IPS-18a (cell line): ENCODE measurements around the gene RGS13.
"Not testable (repeated sequence)": the region's sequence is repeated elsewhere in the genome, so short reads cannot be mapped to it uniquely, and the experiment has no call there.

Experiments
- H3K27ac ChIP-seq: one replicate; pipeline ENCODE4 v1.5.1; 2013; ENCODE audit warnings: low read length
- H3K27me3 ChIP-seq: one replicate; pipeline ENCODE4 v1.6.1; 2013; ENCODE audit warnings: mild to moderate bottlenecking, low read length; ENCODE audit not compliant: control insufficient read depth, insufficient read depth
- H3K36me3 ChIP-seq: one replicate; pipeline ENCODE4 v1.6.1; 2013; ENCODE audit warnings: low read depth, low read length; ENCODE audit not compliant: control insufficient read depth
- H3K4me1 ChIP-seq: one replicate; pipeline ENCODE4 v1.6.1; 2013; ENCODE audit warnings: low read depth, low read length; ENCODE audit not compliant: control insufficient read depth
- H3K4me3 ChIP-seq: one replicate; pipeline ENCODE4 v1.5.1; 2013; ENCODE audit warnings: low read length
- H3K9ac ChIP-seq: one replicate; pipeline ENCODE4 v1.6.1; 2013; ENCODE audit warnings: mild to moderate bottlenecking, low read length, moderate library complexity
- H3K9me3 ChIP-seq: one replicate; pipeline ENCODE4 v1.6.1; 2013; ENCODE audit warnings: low read depth, low read length; ENCODE audit not compliant: control insufficient read depth

RGS13 gene

DNA sequence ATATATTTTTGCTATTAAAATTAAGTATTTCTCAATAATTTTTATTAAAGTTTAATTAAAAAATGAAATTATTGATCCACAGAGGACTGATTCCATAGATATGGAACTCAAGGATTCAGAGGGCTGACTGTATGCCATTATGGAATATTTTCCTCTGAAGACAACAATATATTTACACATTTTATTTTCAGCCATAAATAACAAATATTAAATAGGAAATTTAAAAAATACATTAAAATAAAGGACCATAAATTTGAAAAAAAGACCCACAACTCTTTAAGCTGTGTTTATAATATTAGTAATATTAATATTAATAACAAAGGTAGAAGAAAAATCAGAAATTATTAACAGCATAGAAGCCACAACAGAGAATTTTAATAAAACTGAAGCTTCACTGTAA lies 18.2 kb downstream of the RGS13 start:
- no peak overlapping the region for H3K4me3 ChIP-seq
- no peaks in the 10 kb centered on the region for H3K4me1 ChIP-seq
- H3K36me3 ChIP-seq, result no peaks in the 10 kb centered on the region
- H3K9me3 ChIP-seq, result no peaks in the 10 kb centered on the region
- H3K27ac ChIP-seq, result no peak overlapping the region
- H3K9ac ChIP-seq, result no peak overlapping the region
- H3K27me3 ChIP-seq, result no peaks in the 10 kb centered on the region

DNA sequence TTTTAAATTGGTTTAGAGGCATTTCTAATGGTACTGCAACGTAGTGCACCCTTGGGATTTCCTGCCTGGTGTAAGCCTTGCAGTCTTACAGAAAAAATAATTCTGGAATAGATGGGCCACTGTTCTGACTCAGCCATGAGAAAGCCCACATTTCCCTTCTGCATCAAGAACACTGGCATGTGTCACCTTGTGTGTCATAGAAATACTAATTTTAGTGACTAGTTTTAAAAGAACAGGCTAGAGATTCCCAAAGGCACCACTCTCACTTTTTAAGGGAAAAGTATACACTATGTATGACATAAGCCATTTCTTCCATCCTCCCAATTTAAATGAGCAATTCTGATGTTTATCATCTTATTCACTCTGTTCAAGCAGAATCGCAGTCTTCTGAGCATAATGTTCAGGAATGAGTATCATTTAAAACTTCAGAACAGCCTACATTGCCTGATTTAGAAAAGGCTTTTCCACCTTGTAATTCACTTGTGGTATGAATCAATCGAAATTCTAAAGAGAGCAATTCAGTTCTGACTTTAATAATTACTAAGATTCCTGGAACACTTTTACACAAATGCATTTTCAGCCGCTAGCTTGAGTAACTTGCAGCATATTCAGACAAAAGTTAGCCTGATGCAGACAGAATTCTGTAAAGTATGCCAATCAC lies 18.8 kb downstream of the RGS13 start:
- Histone ChIP-seq H3K4me1 (no peaks in the 10 kb centered on the region), H3K36me3 (no peaks in the 10 kb centered on the region), H3K27me3 (no peaks in the 10 kb centered on the region), H3K9ac (no peak overlapping the region), H3K27ac (no peak overlapping the region), H3K9me3 (no peaks in the 10 kb centered on the region), H3K4me3 (no peak overlapping the region)

DNA sequence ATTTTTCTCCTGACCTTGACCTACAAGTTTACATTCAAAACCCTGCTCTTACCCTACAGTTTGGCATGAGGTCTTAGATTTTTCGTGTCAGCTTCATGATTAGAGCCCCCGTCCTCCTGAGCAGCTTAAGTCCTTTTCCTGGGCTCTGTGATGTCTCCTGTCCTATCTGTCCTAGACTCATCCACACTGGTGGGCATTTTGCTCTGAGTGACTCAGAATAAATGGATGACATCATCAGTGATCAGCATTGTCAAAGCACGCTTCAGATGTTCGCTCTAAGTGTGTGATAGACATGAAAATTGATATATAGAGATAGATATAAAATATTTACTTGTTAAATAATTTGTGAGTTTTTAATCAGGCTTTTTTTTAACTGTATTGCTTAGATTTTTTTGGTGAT lies 21.8 kb downstream of the RGS13 start:
- Histone ChIP-seq H3K9ac (no peak overlapping the region), H3K36me3 (no peaks in the 10 kb centered on the region), H3K9me3 (no peaks in the 10 kb centered on the region), H3K27ac (no peak overlapping the region), H3K4me3 (no peak overlapping the region), H3K4me1 (no peaks in the 10 kb centered on the region), H3K27me3 (no peaks in the 10 kb centered on the region)

DNA sequence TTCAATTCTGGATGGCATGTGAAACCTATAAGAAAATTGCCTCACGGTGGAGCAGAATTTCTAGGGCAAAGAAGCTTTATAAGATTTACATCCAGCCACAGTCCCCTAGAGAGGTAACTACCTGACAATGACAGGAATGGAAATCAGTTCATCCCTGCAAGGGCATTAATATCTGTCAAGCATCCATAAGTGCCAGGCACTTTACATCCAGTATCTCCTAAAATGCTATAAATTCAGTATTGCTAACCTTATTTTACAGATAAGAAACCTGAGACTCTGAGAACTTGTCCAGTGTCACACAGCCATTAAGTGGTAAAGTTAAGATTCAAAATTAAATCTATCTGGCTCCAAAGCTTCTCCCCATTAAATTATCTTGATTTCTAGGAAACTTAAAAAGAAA lies 22.3 kb downstream of the RGS13 start:
- H3K4me3 ChIP-seq, result no peak overlapping the region
- no peaks in the 10 kb centered on the region for H3K27me3 ChIP-seq
- H3K27ac ChIP-seq, result no peak overlapping the region
- no peaks in the 10 kb centered on the region for H3K4me1 ChIP-seq
- no peaks in the 10 kb centered on the region for H3K9me3 ChIP-seq
- no peak overlapping the region for H3K9ac ChIP-seq
- H3K36me3 ChIP-seq, result no peaks in the 10 kb centered on the region

DNA sequence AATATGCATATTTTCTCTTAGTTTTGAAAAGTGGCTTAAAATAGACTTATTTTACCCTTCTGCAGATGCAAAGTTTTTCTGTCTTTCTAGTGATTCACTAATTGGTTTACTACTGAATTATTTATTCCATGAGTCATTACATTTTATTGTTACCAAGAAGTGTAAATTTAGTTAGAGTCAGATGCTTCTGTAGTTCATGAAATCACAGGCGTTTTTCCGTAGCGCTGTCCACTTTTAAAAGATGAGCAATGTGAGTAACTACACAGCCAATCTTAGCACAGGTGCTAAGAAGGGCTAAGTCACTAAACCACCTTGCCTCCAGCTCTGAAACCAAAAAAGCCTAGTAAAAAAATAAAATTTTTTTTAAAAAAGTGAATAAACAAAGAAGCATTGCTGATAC lies 24.7 kb downstream of the RGS13 start:
- Histone ChIP-seq H3K4me1 (no peaks in the 10 kb centered on the region), H3K36me3 (no peaks in the 10 kb centered on the region), H3K9ac (no peak overlapping the region), H3K27ac (no peak overlapping the region), H3K4me3 (no peak overlapping the region), H3K27me3 (no peaks in the 10 kb centered on the region), H3K9me3 (no peaks in the 10 kb centered on the region)

DNA sequence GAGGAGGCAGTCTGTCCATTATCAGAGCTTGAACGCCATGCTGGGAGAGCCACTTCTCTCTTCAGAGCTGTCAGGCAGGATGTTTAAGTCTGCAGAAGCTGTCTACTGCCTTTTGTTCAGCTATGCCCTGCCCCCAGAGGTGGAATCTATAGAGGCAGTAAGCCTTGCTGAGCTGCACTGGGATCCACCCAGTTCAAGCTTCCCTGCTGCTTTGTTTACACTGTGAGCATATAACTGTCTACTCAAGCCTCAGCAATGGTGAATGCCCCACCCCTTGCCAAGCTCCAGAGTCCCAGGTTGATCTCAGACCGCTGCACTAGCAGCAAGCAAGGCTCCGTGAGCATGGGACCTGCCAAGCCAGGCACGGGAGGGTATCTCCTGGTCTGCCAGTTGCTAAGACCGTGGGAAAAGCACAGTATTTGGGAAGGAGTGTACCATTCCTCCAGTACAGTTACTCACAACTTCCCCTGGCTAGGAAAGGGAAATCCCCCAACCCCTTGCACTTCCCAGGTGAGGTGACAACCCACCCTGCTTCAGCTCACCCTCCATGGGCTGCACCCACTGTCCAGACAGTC lies 32.5 kb downstream of the RGS13 start:
- Histone ChIP-seq H3K9ac (no peak overlapping the region), H3K27ac (no peak overlapping the region), H3K9me3 (no peaks in the 10 kb centered on the region), H3K4me3 (no peak overlapping the region), H3K36me3 (no peaks in the 10 kb centered on the region), H3K4me1 (no peaks in the 10 kb centered on the region), H3K27me3 (no peaks in the 10 kb centered on the region)

DNA sequence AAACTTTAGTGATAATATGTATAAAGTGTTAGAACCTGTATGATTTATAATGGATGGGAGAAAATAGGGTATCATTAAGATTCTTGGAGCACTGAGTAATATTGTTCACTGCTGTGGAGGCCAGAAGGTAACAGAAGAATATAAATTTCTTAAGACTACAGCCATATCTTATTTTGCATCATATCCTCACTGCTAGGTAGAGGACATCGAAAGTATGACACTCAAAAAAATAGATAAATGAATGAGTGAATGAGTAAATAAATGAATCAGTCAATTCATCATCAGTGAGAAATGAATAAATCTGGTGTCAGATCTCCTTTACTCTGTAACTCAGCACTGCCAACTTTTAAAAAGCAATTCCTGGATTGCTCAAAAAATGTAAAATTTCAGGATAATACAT lies 33.2 kb downstream of the RGS13 start:
- no peaks in the 10 kb centered on the region for H3K36me3 ChIP-seq
- no peaks in the 10 kb centered on the region for H3K9me3 ChIP-seq
- H3K4me3 ChIP-seq, result no peak overlapping the region
- no peaks in the 10 kb centered on the region for H3K4me1 ChIP-seq
- H3K9ac ChIP-seq, result no peak overlapping the region
- no peaks in the 10 kb centered on the region for H3K27me3 ChIP-seq
- no peak overlapping the region for H3K27ac ChIP-seq

DNA sequence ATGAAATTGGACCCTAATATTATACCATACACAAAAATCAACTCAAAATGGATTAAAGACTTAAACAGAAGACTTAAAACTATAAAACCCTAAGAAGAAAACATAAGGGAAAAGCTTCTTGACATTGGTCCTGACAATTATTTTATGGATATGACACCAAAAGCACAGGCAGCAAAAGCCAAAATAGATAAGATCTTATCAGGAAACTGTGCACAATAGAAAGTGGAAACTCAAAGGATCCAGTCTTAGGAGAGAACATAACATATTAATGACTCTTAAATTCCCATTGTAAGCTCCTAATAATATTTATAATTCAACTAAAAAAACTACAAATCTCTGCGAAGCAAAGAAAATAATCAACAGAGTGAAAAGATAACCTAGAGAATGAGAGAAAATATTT lies 39.8 kb downstream of the RGS13 start:
- H3K4me1 ChIP-seq, result peaks cover 6% of the 10 kb centered on the region
- no peaks in the 10 kb centered on the region for H3K27me3 ChIP-seq
- no peak overlapping the region for H3K27ac ChIP-seq
- H3K36me3 ChIP-seq, result no peaks in the 10 kb centered on the region
- no peaks in the 10 kb centered on the region for H3K9me3 ChIP-seq
- no peak overlapping the region for H3K4me3 ChIP-seq
- H3K9ac ChIP-seq, result no peak overlapping the region

DNA sequence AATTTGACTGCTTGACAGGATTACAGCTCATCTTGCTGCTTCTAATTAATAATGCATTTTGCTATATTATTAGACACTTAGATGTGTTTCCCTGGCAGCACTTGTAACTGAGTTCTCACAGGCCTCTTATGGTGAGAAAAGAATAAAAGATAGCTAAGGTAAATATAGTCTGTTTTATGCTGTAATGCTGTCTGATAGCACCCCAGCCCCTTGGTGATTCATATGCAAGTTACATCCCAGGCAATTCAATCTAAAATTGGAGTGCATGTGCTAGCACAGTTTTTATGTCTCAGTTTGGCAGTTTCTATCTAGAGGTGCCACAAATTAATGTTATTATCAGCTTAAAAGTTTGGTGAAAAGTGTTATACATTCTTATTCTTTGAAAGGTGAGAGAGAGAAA lies 42.2 kb downstream of the RGS13 start:
- H3K4me3 ChIP-seq, result no peak overlapping the region
- H3K4me1 ChIP-seq, result peaks cover 6% of the 10 kb centered on the region
- H3K27ac ChIP-seq, result no peak overlapping the region
- H3K36me3 ChIP-seq, result no peaks in the 10 kb centered on the region
- no peaks in the 10 kb centered on the region for H3K27me3 ChIP-seq
- no peak overlapping the region for H3K9ac ChIP-seq
- no peaks in the 10 kb centered on the region for H3K9me3 ChIP-seq

DNA sequence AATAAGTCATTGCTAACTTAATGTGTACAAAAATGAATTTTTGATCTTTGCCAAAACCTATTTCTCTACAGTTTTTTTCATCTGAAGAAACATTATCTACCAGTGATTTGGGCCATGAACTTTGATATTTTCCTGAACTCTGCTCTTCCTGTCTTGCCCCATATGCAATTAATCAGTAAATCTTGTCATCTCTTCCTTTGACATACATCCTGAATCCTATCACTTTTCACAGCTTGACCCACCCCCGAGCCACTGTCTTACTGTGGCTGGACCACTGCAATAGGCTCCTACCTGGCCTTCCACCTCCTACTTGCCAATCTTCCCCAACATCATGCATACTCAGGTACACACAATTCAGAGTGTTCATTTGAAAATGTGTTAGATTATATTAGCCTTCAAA lies 46.4 kb downstream of the RGS13 start:
- no peak overlapping the region for H3K27ac ChIP-seq
- H3K4me1 ChIP-seq, result no peaks in the 10 kb centered on the region
- H3K4me3 ChIP-seq, result no peak overlapping the region
- H3K27me3 ChIP-seq, result no peaks in the 10 kb centered on the region
- no peaks in the 10 kb centered on the region for H3K36me3 ChIP-seq
- H3K9me3 ChIP-seq, result no peaks in the 10 kb centered on the region
- no peak overlapping the region for H3K9ac ChIP-seq

DNA sequence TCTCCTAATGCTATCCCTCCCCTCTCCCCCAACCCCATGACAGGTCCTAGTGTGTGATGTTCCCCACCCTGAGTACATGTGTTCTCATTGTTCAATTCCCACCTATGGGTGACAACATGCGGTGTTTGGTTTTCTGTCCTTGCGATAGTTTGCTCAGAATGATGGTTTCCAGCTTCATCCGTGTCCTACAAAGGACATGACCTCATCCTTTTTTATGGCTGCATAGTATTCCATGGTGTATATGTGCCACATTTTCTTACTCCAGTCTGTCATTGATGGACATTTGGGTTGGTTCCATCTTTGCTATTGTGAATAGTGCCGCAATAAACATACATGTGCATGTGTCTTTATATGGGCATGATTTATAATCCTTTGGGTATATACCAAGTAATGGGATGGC lies 47.1 kb downstream of the RGS13 start:
- H3K27ac ChIP-seq, H3K4me3 ChIP-seq, H3K36me3 ChIP-seq, H3K9me3 ChIP-seq, H3K27me3 ChIP-seq, H3K4me1 ChIP-seq, H3K9ac ChIP-seq: not testable (repeated sequence)

DNA sequence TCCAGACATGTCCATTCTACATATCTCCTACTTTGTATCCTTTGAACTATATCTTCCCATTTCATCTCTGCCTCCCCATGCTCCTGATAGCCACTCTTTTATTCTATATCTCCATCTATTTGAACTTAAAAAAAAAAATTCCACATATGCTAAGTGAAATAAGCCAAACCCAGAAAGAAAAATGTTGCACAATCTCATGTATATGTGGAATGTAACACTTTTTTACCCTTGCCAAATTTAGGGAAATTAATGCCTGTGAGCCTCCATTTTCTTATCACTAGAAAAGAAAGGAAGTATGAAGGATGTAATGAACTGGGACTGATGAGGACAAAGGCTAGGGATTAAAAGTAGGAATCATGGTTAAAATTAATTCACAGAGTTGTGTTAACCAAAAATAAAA lies 53.5 kb downstream of the RGS13 start:
- H3K9me3 ChIP-seq, result peaks cover 8% of the 10 kb centered on the region
- no peak overlapping the region for H3K9ac ChIP-seq
- H3K27ac ChIP-seq, result no peak overlapping the region
- H3K4me1 ChIP-seq, result peaks cover 10% of the 10 kb centered on the region
- H3K4me3 ChIP-seq, result no peak overlapping the region
- no peaks in the 10 kb centered on the region for H3K27me3 ChIP-seq
- no peaks in the 10 kb centered on the region for H3K36me3 ChIP-seq
